ENCODE data around the gene BRDT. TPM values are rescaled to one million over a fixed set of nuclear protein-coding genes. Genes with fewer than 3 reads are reported as not detected.

The BRDT gene
- total RNA-seq, 3 donors from 2014 or later = not detected

DNA sequence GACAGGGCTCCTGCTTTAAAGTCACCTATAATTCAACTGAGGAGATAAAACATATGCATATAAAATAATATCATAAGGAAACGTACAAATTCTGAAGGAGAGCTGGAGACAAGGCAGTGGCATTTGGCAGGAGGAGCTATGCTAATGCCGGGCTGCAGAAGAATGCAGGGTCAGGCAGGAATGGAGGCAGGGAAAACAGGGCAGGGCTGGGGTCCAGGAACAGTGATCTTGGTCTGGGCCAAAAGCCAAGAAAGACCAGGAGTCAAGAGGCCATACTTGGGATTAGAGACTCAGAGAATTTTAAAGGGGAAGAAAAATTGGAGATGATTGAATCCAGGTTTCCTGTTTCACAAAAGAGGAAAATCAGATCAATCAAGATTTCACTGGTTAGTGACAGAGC, 20.0 kb upstream of the BRDT start:
- DNase-seq = no peak
- ATAC-seq = no peak
- H3K4me3 ChIP-seq = no peak overlapping the region
- TF ChIP-seq CTCF (IDR thresholded peaks at IDR 0.05) = no peak
- no peaks in the 10 kb centered on the region for H3K4me1 ChIP-seq (ENCODE audit: low read depth)
- no peaks in the 10 kb centered on the region for H3K36me3 ChIP-seq (ENCODE audit: low read depth)
- intact Hi-C loops (cut with DNase I, micrococcal nuclease) = loop anchor here (5.0 kb wide), 2 partner anchors 417 to 647 kb away; no protein-coding TSS in a partner anchor
- no peaks in the 10 kb centered on the region for H3K9me3 ChIP-seq

DNA sequence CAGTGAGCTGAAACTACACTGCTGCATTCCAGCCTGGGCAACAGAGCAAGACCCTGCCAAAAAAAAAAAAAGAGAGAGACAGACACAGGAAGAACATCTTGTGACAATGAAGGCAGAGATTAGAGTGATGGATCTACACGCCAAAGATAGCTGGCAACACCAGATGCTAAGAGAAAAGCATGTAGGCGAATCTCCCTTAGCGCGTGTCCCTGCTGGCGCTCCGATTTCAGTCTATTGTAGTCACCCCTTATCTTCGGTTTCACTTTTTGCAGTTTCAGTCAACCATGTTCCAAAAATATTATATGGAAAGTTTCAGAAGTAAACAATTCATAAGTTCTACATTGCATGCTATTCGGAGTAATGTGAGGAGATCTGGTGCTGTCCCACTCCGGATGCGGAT, 11.6 kb upstream of the BRDT start:
- no peaks in the 10 kb centered on the region for H3K9me3 ChIP-seq
- H3K36me3 ChIP-seq (ENCODE audit: low read depth) = no peaks in the 10 kb centered on the region
- no peak for DNase-seq
- no peak for TF ChIP-seq CTCF (IDR thresholded peaks at IDR 0.05)
- ATAC-seq = no peak
- intact Hi-C loops (cut with DNase I, micrococcal nuclease) = no loop called here
- H3K4me1 ChIP-seq (ENCODE audit: low read depth) = no peaks in the 10 kb centered on the region
- no peak overlapping the region for H3K4me3 ChIP-seq

DNA sequence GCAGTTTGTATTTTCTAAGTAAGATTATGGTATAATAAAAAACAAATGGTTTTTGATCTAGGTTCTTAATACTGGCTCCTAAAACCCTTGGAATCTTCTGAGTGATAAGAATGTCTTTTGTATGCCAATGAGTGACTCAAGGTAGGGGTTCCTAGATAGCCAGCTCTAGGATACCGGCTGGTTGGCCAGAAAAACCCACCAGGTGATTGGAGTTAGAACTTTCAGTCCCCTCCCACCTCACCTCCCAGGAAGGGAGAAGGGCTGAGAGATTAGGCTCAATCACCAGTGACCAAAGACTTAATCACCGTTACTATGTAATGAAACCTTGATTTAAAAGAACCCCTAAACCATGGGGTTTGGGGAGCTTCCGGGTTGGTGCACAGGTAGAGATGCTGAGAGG, 8.7 kb upstream of the BRDT start:
- Histone ChIP-seq H3K4me3 (no peak overlapping the region), H3K4me1 (ENCODE audit: low read depth) (no peaks in the 10 kb centered on the region), H3K9me3 (no peaks in the 10 kb centered on the region), H3K36me3 (ENCODE audit: low read depth) (no peaks in the 10 kb centered on the region)
- intact Hi-C loops (cut with DNase I, micrococcal nuclease) = no loop called here
- DNase-seq (no peak), ATAC-seq (no peak)
- no peak for TF ChIP-seq CTCF (IDR thresholded peaks at IDR 0.05)

DNA sequence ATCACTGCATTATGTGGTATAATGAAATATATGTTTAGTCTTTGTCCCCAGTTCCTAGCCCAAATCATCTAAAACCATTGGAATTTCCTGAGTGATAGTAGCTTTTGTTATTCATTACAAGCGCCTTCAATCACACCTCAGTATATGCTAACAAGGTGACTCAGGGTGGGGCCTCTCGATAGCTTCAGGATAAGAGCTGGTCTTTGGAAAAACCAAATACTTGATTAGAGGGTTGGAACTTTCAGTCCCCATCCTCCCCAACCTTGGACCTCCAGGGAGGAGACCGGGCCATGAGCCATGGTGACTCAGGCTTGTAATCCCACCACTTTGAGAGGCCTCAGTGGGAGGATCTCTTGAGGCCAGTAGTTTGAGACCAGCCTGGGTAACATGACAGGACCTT, 5.1 kb upstream of the BRDT start:
- no peak for TF ChIP-seq CTCF (IDR thresholded peaks at IDR 0.05)
- intact Hi-C loops (cut with DNase I, micrococcal nuclease) = no loop called here
- Histone ChIP-seq H3K4me3 (no peak overlapping the region), H3K9me3 (no peaks in the 10 kb centered on the region), H3K4me1 (ENCODE audit: low read depth) (no peaks in the 10 kb centered on the region), H3K36me3 (ENCODE audit: low read depth) (no peaks in the 10 kb centered on the region)
- ATAC-seq (no peak), DNase-seq (no peak)

- DNase-seq (no peak), ATAC-seq (no peak)
- H3K4me1 ChIP-seq (ENCODE audit: low read depth) = no peaks in the 10 kb centered on the region
- H3K4me3 ChIP-seq = no peak overlapping the region
- intact Hi-C loops (cut with DNase I, micrococcal nuclease) = no loop called here
- H3K36me3 ChIP-seq (ENCODE audit: low read depth) = no peaks in the 10 kb centered on the region
- H3K9me3 ChIP-seq = no peaks in the 10 kb centered on the region
- no peak for TF ChIP-seq CTCF (IDR thresholded peaks at IDR 0.05)
These were observed 1.1 kb upstream of the BRDT start for GRCh38 chr1:91948097-91948496.

Data from mucosa of descending colon (tissue), 3 donors.